ENCODE data around the gene SHANK3.

DNA sequence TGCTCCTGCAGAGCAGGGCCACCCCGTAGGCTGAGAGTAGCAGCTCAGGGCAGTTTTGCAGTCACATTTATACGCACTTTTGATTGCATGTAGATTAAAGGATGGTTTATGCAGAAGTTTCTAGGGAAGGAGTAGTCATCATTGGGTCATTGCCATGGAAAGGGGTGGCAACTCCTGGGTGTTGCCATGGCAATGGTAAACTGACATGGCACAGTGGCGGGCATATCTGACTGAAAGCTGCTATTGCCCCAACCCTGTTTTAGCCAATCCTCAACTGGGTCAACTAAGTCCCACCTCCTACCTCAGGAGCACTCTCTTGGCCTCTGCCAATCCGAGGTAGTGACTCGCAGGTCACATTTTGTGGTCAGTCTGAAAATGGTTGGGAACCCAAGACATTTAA is 42.2 kb upstream of the SHANK3 start:
- TF ChIP-seq MAX (IDR thresholded peaks at IDR 0.05; ENCODE audit: low read depth, low read length) (no peak), POLR2A (IDR thresholded peaks at IDR 0.05; ENCODE audit: extremely low read depth, insufficient read length) (no peak), MYC (IDR thresholded peaks at IDR 0.05; ENCODE audit: low read depth, low read length) (no peak)
- TF ChIP-seq, protein P1, sequence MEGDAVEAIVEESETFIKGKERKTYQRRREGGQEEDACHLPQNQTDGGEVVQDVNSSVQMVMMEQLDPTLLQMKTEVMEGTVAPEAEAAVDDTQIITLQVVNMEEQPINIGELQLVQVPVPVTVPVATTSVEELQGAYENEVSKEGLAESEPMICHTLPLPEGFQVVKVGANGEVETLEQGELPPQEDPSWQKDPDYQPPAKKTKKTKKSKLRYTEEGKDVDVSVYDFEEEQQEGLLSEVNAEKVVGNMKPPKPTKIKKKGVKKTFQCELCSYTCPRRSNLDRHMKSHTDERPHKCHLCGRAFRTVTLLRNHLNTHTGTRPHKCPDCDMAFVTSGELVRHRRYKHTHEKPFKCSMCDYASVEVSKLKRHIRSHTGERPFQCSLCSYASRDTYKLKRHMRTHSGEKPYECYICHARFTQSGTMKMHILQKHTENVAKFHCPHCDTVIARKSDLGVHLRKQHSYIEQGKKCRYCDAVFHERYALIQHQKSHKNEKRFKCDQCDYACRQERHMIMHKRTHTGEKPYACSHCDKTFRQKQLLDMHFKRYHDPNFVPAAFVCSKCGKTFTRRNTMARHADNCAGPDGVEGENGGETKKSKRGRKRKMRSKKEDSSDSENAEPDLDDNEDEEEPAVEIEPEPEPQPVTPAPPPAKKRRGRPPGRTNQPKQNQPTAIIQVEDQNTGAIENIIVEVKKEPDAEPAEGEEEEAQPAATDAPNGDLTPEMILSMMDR (IDR thresholded peaks at IDR 0.05; ENCODE audit: low read depth, low read length): no peak

All from NB4 (cell line).